HG03108 (cell line): Measurements from ENCODE around the gene ANGPTL7.
"Not testable (repeated sequence)": the region's sequence is repeated elsewhere in the genome, so short reads cannot be mapped to it uniquely, and the experiment has no call there.

Source experiments
- ATAC-seq: cut with Tn5 transposase; IDR thresholded peaks from one replicate; pipeline ENCODE4 v1.9.1; 2021; ENCODE audit warnings: moderate library complexity; ENCODE audit not compliant: unreplicated experiment

The ANGPTL7 gene

GRCh38 chr1:11168731-11169130 is 20.4 kb upstream of the ANGPTL7 start:
- no peak for ATAC-seq

DNA sequence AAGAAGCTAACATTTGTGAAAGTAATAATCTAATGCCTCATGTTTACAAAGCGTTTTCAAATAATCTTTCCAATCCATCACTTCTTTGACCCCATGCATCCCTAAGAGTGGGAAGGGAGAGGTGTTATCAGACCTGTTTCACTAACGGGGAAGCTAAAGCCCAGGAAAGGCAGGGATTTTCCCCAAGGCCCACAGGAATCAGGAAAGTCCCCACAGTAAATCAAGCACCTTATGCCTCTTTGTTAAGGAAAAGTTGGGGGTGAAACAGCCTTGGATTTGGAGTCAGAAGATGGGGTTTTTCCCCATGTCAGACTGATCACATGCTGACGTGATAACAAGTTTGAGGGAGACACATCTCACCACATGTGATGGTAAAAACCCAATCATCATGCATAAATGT is 20.0 kb upstream of the ANGPTL7 start:
- ATAC-seq, result no peak

- ATAC-seq, result no peak
Measured at GRCh38 chr1:11170102-11170501, 19.1 kb upstream of the ANGPTL7 start.

DNA sequence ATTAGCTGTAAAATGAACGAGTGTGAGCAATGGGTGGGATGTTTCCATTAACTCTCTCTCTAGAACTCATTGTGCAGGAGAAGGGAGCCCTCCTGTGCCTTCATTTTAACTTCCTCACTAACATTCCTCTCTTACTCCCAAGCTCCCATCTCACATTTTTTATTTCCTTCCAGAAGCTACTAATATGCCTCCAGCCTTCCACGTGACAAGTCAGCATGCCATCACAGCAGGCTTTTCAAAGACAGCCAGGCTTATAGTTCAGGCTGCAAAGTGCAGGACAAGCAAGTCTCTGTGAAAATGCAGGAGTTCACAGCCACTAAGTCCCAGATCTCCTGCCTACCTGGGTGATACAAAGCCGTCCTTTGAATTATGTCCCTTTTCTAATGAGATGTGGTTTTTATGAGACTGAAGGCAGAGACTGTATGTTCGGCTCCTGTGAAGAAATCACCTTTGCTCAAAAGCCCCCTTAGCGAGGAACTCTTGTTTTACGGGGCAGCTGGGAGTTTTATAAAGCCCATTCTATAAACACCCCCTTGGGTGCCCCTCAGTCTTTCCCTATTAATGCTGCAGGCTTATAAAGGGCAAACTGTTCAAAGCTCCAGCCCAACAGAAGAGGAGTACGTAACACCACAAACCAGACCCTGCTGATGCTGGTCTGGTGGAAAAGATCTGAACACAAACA is 14.8 kb upstream of the ANGPTL7 start:
- no peak for ATAC-seq

- no peak for ATAC-seq
Measured at GRCh38 chr1:11175461-11175860, 13.7 kb upstream of the ANGPTL7 start.

DNA sequence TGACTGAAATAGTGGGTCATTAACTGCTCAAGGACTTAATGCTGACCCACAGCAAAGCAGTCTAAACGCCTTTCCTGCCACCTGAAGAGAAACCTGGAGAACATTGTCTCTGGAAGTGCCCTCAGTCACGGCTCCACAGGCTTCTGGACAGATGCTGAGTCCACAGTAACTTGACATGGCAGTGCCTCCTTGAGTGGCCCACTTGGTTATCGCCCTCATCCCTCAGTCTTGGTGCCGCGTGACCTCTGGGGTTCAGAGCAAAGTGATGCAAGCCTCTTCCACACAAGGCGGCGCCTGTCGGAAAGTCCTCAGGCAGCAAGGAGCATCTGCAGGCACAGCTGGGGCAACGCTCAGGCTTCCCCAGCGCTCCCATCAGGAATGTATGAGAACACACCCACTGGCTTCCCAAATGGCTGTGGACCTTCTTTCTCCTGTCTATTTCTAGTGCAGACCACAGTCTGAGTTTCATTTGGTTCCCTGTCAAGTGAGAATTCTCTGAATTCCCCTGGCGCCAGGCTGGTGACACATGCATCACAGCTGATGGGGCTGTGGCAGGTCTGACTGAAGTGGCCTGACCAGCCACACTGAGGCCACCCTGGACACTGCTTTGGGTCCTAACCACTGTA is 13.0 kb upstream of the ANGPTL7 start:
- ATAC-seq, result no peak

- ATAC-seq, result no peak
Measured at GRCh38 chr1:11178021-11179015, 10.8 kb upstream of the ANGPTL7 start.

DNA sequence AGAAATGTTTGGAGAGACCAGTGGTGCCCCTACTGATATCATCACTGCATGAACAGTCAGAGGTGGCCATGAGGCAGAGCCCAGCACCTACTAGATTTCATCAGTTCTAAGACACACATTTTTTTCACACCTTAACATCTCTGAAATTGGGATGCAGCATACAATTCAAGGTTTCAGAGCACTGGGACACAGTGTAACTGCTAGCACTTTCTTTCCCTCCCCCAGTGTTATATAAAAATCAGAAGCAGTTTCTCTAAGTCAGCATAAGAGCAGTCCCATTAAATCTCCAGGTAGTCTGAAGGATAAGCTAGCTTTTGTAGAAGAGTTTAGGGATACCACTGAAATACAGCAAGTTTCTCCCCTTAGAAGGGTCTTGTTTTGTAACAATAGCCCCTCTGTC is 10.0 kb upstream of the ANGPTL7 start:
- no peak for ATAC-seq

DNA sequence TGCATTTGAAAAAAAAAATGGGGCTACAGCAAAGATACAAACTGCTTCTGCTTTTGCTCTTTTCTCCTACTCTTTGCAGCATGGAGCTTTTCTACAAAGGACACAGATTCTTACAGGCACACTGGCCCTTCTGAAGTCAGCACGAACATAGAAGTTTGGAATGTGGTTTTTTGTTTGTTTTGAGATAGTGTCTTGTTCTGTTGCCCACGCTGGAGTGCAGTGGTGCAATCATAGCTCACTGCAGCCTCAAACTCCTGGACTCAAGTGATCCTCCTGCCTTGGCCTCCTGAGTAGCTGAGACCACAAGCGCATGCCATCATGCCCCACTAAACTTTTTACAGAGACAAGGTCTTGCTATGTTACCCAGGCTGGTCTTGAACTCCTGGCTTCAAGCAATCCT is 9.4 kb upstream of the ANGPTL7 start:
- ATAC-seq, result not testable (repeated sequence)

DNA sequence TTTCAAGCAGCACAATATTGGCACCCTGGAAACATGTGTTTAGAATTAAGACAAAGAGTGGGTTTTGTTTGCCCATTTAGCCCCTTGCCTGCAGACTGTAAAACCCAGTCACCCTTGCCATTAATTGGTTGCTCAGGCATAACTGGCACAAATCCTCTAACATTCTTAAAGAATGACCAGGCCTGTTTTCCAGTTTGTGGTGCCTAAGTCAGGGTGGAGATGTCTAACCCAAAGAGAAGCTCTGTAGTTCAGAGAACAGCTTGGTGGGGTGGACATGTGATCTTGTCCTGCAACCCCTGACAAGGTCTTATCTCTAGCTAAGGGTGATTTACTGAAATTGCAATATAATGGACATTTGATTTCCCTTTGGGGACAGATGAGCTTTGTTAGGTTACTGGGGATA is 8.8 kb upstream of the ANGPTL7 start:
- no peak for ATAC-seq

DNA sequence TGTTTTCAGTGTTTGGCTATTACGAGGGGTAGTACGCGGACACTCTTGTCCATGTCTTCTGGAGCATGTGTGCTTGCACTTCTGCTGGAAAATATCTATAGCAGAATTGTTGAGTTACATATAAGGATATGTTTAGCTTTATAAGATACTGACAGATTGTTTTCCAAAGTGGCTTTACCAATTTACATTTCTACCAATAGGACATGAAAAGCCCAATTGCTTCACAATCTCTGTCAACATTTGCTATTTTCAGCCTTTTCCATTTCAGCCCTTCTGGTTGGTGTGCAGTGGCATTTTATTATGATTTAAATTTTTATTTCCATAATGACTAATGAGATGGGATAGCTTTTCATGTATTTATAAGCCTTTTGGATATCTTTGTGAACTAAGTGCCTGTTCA is 6.3 kb upstream of the ANGPTL7 start:
- no peak for ATAC-seq

DNA sequence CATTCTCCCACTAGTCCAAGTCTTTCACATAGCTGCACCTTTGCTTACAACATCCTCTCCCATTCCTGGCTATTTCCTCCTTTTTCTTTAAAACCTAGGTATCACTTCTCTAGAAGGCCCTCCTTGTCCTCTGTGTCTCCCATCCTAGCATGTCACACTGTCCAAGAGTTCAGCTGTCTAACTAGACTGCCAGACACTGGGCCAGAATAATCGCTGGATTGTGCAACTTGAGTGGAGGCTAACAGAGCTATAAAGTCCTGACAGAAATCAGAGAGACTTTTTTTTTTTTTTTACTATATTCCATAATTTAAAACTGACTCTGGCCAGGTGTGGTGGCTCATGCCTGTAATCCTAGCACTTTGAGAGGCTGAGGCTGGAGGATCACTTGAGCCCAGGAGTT is 4.2 kb upstream of the ANGPTL7 start:
- ATAC-seq, result no peak

GRCh38 chr1:11187000-11187399 is 2.2 kb upstream of the ANGPTL7 start:
- ATAC-seq, result no peak

- no peak for ATAC-seq
Measured at GRCh38 chr1:11187494-11187893, 1.7 kb upstream of the ANGPTL7 start.

DNA sequence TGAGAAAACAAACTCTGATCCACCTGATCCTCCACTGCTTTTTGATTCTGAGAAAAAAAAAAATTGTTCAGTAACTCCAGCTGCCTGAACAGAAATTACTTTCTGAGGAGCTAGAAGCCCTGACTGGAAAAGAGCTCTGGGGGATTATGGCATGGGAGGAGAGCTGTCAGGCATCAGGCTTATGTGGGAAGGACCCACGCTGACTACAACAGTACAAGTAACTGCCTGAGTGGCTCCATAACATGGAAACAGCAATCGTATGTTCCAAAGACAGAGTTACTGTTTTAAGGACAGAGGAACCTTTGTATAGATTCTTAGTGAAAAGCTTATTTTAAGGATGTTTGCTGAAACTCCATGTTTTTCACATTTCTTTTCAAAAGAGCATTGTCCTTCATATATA is 1.2 kb upstream of the ANGPTL7 start:
- ATAC-seq, result no peak

DNA sequence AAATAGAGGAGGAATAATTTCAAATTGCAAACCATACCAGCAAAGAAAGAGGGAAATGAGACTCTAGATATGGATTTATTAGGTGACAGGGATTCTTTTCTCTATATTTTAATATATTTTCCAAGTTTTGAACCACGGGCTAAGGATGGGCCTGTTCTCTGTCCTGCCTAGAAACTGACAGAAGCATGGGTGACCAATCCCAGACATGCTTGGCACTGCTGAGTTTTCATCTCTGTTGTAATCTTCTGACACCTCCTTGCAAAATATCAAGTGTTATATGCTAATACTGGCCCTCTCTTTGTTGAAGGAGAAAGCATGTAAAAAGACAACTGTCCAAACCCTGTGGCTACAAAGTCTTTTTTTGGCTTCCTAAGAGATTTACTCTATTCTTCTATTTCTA is 774 bp upstream of the ANGPTL7 start:
- ATAC-seq, result no peak

- no peak for ATAC-seq
Measured at GRCh38 chr1:11193376-11193775, 4.2 kb downstream of the ANGPTL7 start.

- no peak for ATAC-seq
Measured at GRCh38 chr1:11194407-11195176, 5.4 kb downstream of the ANGPTL7 start.

- no peak for ATAC-seq
Measured at GRCh38 chr1:11196945-11197344, 7.8 kb downstream of the ANGPTL7 start.

DNA sequence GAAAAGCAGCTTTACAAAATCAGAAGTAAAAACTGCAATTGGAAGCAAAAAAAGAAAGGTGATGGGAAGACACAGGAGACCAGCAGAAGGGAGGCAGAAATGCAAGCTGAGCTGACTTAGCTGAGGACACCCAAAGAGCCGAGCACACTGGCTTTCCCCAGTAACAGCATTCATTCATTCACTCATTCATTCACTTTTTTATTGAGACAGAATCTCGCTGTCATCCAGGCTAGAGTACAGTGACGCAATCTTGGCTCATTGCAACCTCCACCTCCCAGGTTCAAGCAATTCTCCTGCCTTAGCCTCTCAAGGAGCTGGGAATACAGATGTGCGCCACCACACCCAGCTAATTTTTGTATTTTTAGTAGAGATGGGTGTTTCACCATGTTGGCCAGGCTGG is 8.2 kb downstream of the ANGPTL7 start:
- ATAC-seq, result no peak

GRCh38 chr1:11198257-11198656 is 9.1 kb downstream of the ANGPTL7 start:
- ATAC-seq, result no peak
